Peyer's patch (tissue), 4 donors: ENCODE results near the gene FUOM. TPM values are rescaled to one million over a fixed set of nuclear protein-coding genes. Genes with fewer than 3 reads are reported as not detected.

ENCODE experiments used
- DNase-seq, 3 donors: peaks; one replicate each; pipeline ENCODE4 v3.0.0-alpha.2; 2017 to 2019
- H3K27ac ChIP-seq, 4 donors: fragments of 200-600 bp; sonication (generic); one replicate each; pipeline ENCODE4 v1.5.1; 2016 to 2019
- H3K27me3 ChIP-seq, 2 donors: fragments of 200-600 bp; sonication (generic); one replicate each; pipeline ENCODE4 v1.5.1; 2019
- H3K36me3 ChIP-seq, 3 donors: fragments of 200-600 bp; sonication (generic); one replicate each; pipeline ENCODE4 v1.5.1; 2016 to 2019
- H3K4me1 ChIP-seq, 4 donors: fragments of 200-600 bp; sonication (generic); one replicate each; pipeline ENCODE4 v1.5.1; 2016 to 2019
- H3K4me3 ChIP-seq, 4 donors: fragments of 200-600 bp; sonication (generic); 1 replicate in 3 of 4; 2 replicates in 1 of 4; pipeline ENCODE4 v1.5.1; 2016 to 2019; ENCODE audit warnings: mild to moderate bottlenecking in 1 of 4
- H3K9me3 ChIP-seq, 4 donors: fragments of 200-600 bp; sonication (generic); one replicate each; pipeline ENCODE4 v1.5.1; 2016 to 2019; ENCODE audit warnings: mild to moderate bottlenecking in 1 of 4
- CTCF ChIP-seq, 6 experiments: fragments of 450-650 bp in 4 of 6; fragments of 200-600 bp in 2 of 6; sonication (generic) in 1 of 6; IDR thresholded peaks; one replicate each; pipeline ENCODE4 v1.5.1; 2017 to 2019; ENCODE audit warnings: antibody characterized with exemption in 6 of 6, mild to moderate bottlenecking in 3 of 6, moderate library complexity in 1 of 6
- POLR2A ChIP-seq, 2 donors: fragments of 450-650 bp; IDR thresholded peaks; one replicate each; pipeline ENCODE4 v1.5.1; 2017; ENCODE audit warnings: antibody characterized with exemption in 2 of 2, mild to moderate bottlenecking in 2 of 2, moderate library complexity in 2 of 2
- total RNA-seq, 4 donors: library from RNA; depleted of rRNA; stranded (reverse); fragments of >200 nt; gene quantifications; one replicate each; pipeline ENCODE4 v1.1.0, GENCODE V29; 2016

Gene FUOM
- total RNA-seq, 4 donors from 2014 or later = 88.3 to 214 (median 163) TPM

DNA sequence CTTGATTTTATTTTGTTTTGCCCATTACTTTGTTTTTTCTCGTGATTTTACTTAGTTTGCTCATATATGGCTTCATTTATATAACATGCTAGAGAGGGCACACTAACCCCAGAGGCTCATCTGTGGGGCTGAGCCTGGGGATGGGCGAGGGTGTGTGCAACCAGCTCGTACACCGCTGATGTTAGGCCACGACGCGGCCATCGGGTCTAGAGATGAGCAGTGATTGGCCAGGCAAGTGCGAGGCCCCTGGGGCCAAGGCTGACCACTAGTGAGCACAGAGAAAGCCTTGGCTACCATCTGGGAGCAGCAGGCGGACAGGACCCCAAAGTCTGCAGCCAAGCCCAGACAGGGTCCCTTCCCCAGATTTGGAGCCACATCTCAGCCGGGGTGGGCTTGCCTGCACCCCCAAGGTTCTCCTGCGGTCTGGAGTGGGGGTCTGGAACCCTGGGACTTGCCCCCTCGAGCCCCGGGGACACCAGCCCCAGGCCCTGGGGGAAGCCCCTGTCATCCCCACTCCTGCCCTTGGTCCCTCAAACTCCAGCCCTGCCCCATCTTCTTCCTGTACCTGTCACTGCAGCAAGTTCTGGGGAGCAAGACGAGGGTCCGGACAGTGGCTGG lies 3.7 kb downstream of the FUOM start:
- no peak overlapping the region for H3K4me3 ChIP-seq
- no peak overlapping the region for H3K27ac ChIP-seq
- no peak for TF ChIP-seq CTCF (IDR thresholded peaks at IDR 0.05)
- no peak for TF ChIP-seq POLR2A (IDR thresholded peaks at IDR 0.05)
- H3K9me3 ChIP-seq = no peaks in the 10 kb centered on the region
- H3K27me3 ChIP-seq = no peaks in the 10 kb centered on the region
- no peak for DNase-seq
- H3K4me1 ChIP-seq = peaks cover 7 to 25% (median 10%) of the 10 kb centered on the region in 4 donors
- peaks cover 0 to 29% (median 0%) of the 10 kb centered on the region in 3 donors for H3K36me3 ChIP-seq

GRCh38 chr10:133353202-133353959 lies 4.4 kb downstream of the FUOM start:
- peak in 1 of 2 donors; percentile 15 for TF ChIP-seq POLR2A (IDR thresholded peaks at IDR 0.05)
- peak in 1 of 6 experiments; percentile 24 for TF ChIP-seq CTCF (IDR thresholded peaks at IDR 0.05)
- peak overlapping the region in 1 of 4 donors; percentile 35 for H3K27ac ChIP-seq
- DNase-seq = peak in 2 of 3 donors; percentile 77 to 78
- H3K27me3 ChIP-seq = no peaks in the 10 kb centered on the region
- H3K9me3 ChIP-seq = no peaks in the 10 kb centered on the region
- peaks cover 0 to 29% (median 0%) of the 10 kb centered on the region in 3 donors for H3K36me3 ChIP-seq
- peaks cover 3 to 24% (median 10%) of the 10 kb centered on the region in 4 donors for H3K4me1 ChIP-seq
- no peak overlapping the region for H3K4me3 ChIP-seq

DNA sequence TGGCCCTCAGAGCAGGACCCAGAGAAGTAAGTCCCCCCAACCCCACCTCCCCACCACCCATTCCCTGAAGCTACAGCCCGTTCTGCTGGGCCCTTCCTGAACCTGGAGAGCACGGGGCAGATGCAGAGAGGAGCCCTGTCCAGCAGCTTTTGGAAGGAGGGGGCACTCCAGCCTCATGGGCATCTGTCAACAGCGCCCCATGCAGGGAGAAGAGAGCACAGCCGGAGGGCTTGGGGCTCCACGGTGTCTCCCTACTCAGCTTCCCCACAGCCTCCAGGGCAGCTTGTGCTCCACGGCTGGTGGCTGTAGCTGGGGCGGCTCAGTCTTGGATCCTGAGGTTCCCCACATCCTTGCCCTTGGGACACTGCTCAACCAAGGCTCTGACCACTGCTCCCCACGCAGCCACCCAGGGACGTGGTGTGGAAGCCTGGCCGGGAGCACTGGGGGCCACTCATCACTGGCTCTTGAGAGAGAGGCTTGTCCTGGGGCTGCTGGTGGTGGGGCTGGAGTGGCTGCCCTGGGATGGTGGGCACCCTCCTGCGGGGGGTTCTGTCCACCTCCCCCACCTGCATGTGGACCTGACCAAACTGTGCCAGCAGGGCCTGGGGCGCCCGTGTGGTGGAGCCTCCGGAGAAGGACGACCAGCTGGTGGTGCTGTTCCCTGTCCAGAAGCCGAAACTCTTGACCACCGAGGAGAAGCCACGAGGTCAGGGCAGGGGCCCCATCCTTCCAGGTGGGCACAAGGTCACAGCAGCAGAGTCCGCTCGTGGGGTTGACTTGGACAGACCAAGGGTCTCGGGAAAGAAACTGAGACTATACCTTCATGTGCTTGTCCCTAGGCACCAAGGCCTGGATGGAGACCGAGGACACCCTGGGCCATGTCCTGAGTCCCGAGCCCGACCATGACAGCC lies 6.2 kb downstream of the FUOM start:
- DNase-seq = no peak
- no peaks in the 10 kb centered on the region for H3K27me3 ChIP-seq
- no peaks in the 10 kb centered on the region for H3K9me3 ChIP-seq
- peaks cover 0 to 29% (median 0%) of the 10 kb centered on the region in 3 donors for H3K36me3 ChIP-seq
- no peak for TF ChIP-seq CTCF (IDR thresholded peaks at IDR 0.05)
- no peak for TF ChIP-seq POLR2A (IDR thresholded peaks at IDR 0.05)
- H3K4me1 ChIP-seq = peaks cover 0 to 19% (median 4%) of the 10 kb centered on the region in 4 donors
- peak overlapping the region in 1 of 4 donors; percentile 30 for H3K27ac ChIP-seq
- no peak overlapping the region for H3K4me3 ChIP-seq

DNA sequence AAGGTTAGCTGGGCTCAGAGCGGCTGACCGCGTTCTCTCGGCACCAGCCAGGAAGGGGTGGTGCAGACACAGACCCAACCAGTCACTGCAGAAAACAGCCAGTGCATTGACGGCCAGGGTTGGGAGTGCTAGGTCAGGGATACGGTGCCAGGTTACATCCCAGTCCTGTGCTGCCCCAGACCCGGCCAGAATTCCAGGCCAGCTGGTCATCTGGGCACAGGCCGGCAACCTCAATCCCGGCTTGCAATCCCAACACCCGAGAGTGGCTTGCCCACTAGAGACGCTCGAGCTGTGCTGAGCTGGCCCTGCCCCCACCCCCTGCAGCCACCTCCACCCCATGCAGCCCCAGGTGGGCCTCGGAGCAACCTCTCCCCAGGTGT lies 6.9 kb downstream of the FUOM start:
- peaks cover 0 to 18% (median 0%) of the 10 kb centered on the region in 4 donors for H3K4me1 ChIP-seq
- TF ChIP-seq CTCF (IDR thresholded peaks at IDR 0.05) = no peak
- no peak for TF ChIP-seq POLR2A (IDR thresholded peaks at IDR 0.05)
- no peak for DNase-seq
- peak overlapping the region in 1 of 4 donors; percentile 30 for H3K27ac ChIP-seq
- H3K4me3 ChIP-seq = no peak overlapping the region
- no peaks in the 10 kb centered on the region for H3K27me3 ChIP-seq
- no peaks in the 10 kb centered on the region for H3K9me3 ChIP-seq
- H3K36me3 ChIP-seq = peaks cover 0 to 26% (median 0%) of the 10 kb centered on the region in 3 donors

DNA sequence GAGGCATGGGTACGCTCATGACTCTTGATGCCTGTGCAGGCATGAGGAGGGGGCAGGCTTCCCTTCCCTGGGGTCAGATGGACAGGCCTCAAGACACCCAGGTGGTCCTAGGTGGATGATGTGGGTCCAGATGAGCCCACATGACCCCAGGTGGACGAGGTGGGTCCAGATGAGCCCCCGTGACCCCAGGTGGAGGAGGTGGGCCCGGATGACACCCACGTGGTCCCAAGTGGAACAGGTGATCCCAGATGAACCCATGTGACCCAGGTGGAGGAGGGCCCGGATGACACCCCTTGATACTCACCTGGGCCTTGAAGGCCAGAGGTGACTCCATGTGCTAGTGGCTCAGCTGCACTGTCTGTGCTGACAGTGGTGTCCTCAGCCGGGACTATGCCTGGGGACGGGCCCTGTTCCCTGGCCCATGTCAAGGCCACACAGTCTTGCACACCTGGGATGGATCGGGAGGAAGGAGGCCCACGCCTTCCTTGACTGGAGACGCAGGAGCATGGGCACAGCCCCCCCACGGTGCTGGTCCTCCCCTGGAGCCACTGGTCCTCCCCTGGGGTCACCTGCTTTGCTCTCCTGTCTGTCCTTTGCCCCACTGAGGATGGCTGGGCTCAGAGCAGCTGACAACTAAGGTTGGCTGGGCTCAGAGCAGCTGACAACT lies 7.4 kb downstream of the FUOM start:
- Histone ChIP-seq H3K4me3 (no peak overlapping the region), H3K27me3 (no peaks in the 10 kb centered on the region), H3K36me3 (peaks cover 0 to 25% (median 0%) of the 10 kb centered on the region in 3 donors), H3K27ac (peak overlapping the region in 1 of 4 donors; percentile 30), H3K9me3 (no peaks in the 10 kb centered on the region), H3K4me1 (peaks cover 0 to 16% (median 0%) of the 10 kb centered on the region in 4 donors)
- no peak for TF ChIP-seq CTCF (IDR thresholded peaks at IDR 0.05)
- TF ChIP-seq POLR2A (IDR thresholded peaks at IDR 0.05) = no peak
- no peak for DNase-seq
